Right lobe of liver (tissue), 6 donors: ENCODE measurements around the gene CAB39. TPM values are rescaled to one million over a fixed set of nuclear protein-coding genes. Genes with fewer than 3 reads are reported as not detected.

Source experiments
- ATAC-seq, 4 donors: fragments of 200-7000 bp; cut with Tn5 transposase; one replicate each; pipeline ENCODE4 v1.9.1; 2020; ENCODE audit warnings: mild to moderate bottlenecking in 4 of 4, moderate library complexity in 4 of 4
- DNase-seq, 3 donors: peaks; one replicate each; pipeline ENCODE4 v3.0.0-alpha.2; 2020
- H3K27ac ChIP-seq, 3 donors: fragments of 200-600 bp; one replicate each; pipeline ENCODE4 v1.8.0; 2022
- H3K27me3 ChIP-seq, 2 donors: fragments of 200-600 bp; one replicate each; pipeline ENCODE4 v1.8.0; 2022
- H3K36me3 ChIP-seq, 4 donors: fragments of 200-600 bp; sonication (generic) in 1 of 4; one replicate each; pipeline versions ENCODE4 v1.5.1 to v1.8.0; 2017 to 2022; ENCODE audit warnings: control low read depth in 1 of 4
- H3K4me1 ChIP-seq, 4 donors: fragments of 200-600 bp; sonication (generic) in 1 of 4; one replicate each; pipeline versions ENCODE4 v1.5.1 to v1.8.0; 2017 to 2022; ENCODE audit warnings: control low read depth in 1 of 4
- H3K4me3 ChIP-seq, 3 donors: fragments of 200-600 bp; one replicate each; pipeline ENCODE4 v1.8.0; 2022
- H3K9me3 ChIP-seq, 4 donors: fragments of 200-600 bp; sonication (generic) in 1 of 4; one replicate each; pipeline versions ENCODE4 v1.5.1 to v1.8.0; 2017 to 2022; ENCODE audit warnings: control low read depth in 1 of 4
- CTCF ChIP-seq, 4 donors: fragments of 200-600 bp in 3 of 4; fragments of 450-650 bp in 1 of 4; IDR thresholded peaks; one replicate each; pipeline versions ENCODE4 v1.5.1 to v1.8.0; 2016 to 2022; ENCODE audit warnings: antibody characterized with exemption in 4 of 4, mild to moderate bottlenecking in 2 of 4
- POLR2A ChIP-seq: fragments of 450-650 bp; IDR thresholded peaks from one replicate; pipeline ENCODE4 v1.6.1; 2017; ENCODE audit warnings: antibody characterized with exemption, mild to moderate bottlenecking
- WGBS: methylation state at CpG from one replicate; pipeline ENCODE4 v1.1.6; 2018; ENCODE audit warnings: low coverage, low lambda C conversion rate; ENCODE audit not compliant: insufficient coverage; ENCODE audit errors: missing lambda C conversion rate; 5-methylcytosine and 5-hydroxymethylcytosine counted together
- intact Hi-C, 2 donors: fragments of 100-400 bp; cut with DNase I; formaldehyde crosslinking; loops; one replicate each; pipeline versions ENCODE4 v1.11.2 to v1.14.1; 2022
- total RNA-seq, 6 experiments: library from RNA; depleted of rRNA in 2 of 6; stranded (reverse); fragments of >200 nt in 2 of 6; fragmentation: NEBNext Ultra II Directional in 3 of 6; extraction: Animal tissue kit (Norgen Biotek cat#: 25700) in 3 of 6; gene quantifications; one replicate each; pipeline versions ENCODE4 v1.1.0 to v1.2.4, GENCODE V29; 2016 to 2023
- donor health status: DM: no; HTN: yes; CAD: no.
- donor health status: DM: no; HTN: no; CAD: no.
- donor health status: DM: no; HTN: no; CAD: no.
- donor health status: DM: no; HTN: yes; CAD: no.
- donor health status: DM: no; HTN: yes; CAD: no.

Gene CAB39
- total RNA-seq, 6 experiments from 2014 or later, result 25.3 to 32.4 (median 27.8) TPM

- DNase-seq, result peak in 1 of 3 donors; percentile 55
- no peak for TF ChIP-seq POLR2A
- no peak for TF ChIP-seq CTCF (IDR thresholded peaks at IDR 0.05)
- Histone ChIP-seq H3K4me1 (no peaks in the 10 kb centered on the region), H3K36me3 (no peaks in the 10 kb centered on the region), H3K9me3 (no peaks in the 10 kb centered on the region), H3K4me3 (peak overlapping the region in 2 of 3 donors; percentile 53 to 66), H3K27me3 (no peaks in the 10 kb centered on the region), H3K27ac (no peak overlapping the region)
- 57% methylated on average over 2 of the region's 35 CpGs for WGBS
- ATAC-seq, result no peak
- intact Hi-C loops, result no loop called here
These were observed 153.4 kb downstream of the CAB39 start for GRCh38 chr2:230865766-230866755.

GRCh38 chr2:230866756-230867523, 154.3 kb downstream of the CAB39 start:
- Histone ChIP-seq H3K9me3 (no peaks in the 10 kb centered on the region), H3K27me3 (no peaks in the 10 kb centered on the region), H3K36me3 (no peaks in the 10 kb centered on the region), H3K4me1 (no peaks in the 10 kb centered on the region), H3K4me3 (no peak overlapping the region), H3K27ac (no peak overlapping the region)
- ATAC-seq (peak in 1 of 4 donors; percentile 4), DNase-seq (peak in 1 of 3 donors; percentile 57)
- no peak for TF ChIP-seq CTCF (IDR thresholded peaks at IDR 0.05)
- TF ChIP-seq POLR2A, result no peak
- 45% methylated on average over 8 of the region's 13 CpGs for WGBS
- intact Hi-C loops, result no loop called here

- no peak for TF ChIP-seq CTCF (IDR thresholded peaks at IDR 0.05)
- no peak for TF ChIP-seq POLR2A
- ATAC-seq, result no peak
- Histone ChIP-seq H3K27ac (no peak overlapping the region), H3K36me3 (no peaks in the 10 kb centered on the region), H3K4me3 (no peak overlapping the region), H3K9me3 (no peaks in the 10 kb centered on the region), H3K4me1 (no peaks in the 10 kb centered on the region), H3K27me3 (no peaks in the 10 kb centered on the region)
- intact Hi-C loops, result no loop called here
- WGBS, result 63% methylated on average over 5 of the region's 15 CpGs
- peak in 1 of 3 donors; percentile 41 for DNase-seq
These were observed 155.7 kb downstream of the CAB39 start for GRCh38 chr2:230868161-230868946.
